ENCODE measurements around the gene TLCD3B.

TLCD3B gene

GRCh38 chr16:29988346-29989075, 42.6 kb downstream of the TLCD3B start:
- TF ChIP-seq, protein P1, sequence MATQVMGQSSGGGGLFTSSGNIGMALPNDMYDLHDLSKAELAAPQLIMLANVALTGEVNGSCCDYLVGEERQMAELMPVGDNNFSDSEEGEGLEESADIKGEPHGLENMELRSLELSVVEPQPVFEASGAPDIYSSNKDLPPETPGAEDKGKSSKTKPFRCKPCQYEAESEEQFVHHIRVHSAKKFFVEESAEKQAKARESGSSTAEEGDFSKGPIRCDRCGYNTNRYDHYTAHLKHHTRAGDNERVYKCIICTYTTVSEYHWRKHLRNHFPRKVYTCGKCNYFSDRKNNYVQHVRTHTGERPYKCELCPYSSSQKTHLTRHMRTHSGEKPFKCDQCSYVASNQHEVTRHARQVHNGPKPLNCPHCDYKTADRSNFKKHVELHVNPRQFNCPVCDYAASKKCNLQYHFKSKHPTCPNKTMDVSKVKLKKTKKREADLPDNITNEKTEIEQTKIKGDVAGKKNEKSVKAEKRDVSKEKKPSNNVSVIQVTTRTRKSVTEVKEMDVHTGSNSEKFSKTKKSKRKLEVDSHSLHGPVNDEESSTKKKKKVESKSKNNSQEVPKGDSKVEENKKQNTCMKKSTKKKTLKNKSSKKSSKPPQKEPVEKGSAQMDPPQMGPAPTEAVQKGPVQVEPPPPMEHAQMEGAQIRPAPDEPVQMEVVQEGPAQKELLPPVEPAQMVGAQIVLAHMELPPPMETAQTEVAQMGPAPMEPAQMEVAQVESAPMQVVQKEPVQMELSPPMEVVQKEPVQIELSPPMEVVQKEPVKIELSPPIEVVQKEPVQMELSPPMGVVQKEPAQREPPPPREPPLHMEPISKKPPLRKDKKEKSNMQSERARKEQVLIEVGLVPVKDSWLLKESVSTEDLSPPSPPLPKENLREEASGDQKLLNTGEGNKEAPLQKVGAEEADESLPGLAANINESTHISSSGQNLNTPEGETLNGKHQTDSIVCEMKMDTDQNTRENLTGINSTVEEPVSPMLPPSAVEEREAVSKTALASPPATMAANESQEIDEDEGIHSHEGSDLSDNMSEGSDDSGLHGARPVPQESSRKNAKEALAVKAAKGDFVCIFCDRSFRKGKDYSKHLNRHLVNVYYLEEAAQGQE (IDR thresholded peaks at IDR 0.05; ENCODE audit: insufficient replicate concordance, low read depth), result no peak
- no peak for TF ChIP-seq POLR2AphosphoS5 (IDR thresholded peaks at IDR 0.05; ENCODE audit: low read depth)
- no peak for TF ChIP-seq CTCF (IDR thresholded peaks at IDR 0.05; ENCODE audit: insufficient read depth, low read length)
- no peak overlapping the region for H3K4me3 ChIP-seq (replicated peaks; ENCODE audit: insufficient read depth, low read length)
- DNase-seq (ENCODE audit: low read depth in 1 of 2, low spot score in 1 of 2), result no peak
- H3K27me3 ChIP-seq (ENCODE audit: insufficient read depth, poor library complexity, severe bottlenecking), result no peaks in the 10 kb centered on the region
- no peak overlapping the region for H3K27ac ChIP-seq (replicated peaks)

- TF ChIP-seq GABPA (IDR thresholded peaks at IDR 0.05; ENCODE audit: low read depth) (no peak), POLR2AphosphoS5 (IDR thresholded peaks at IDR 0.05; ENCODE audit: low read depth) (no peak), CTCF (IDR thresholded peaks at IDR 0.05; ENCODE audit: insufficient read depth, low read length) (no peak), SPI1 (IDR thresholded peaks at IDR 0.05; ENCODE audit: borderline replicate concordance, low read depth) (no peak)
- TF ChIP-seq, protein P1 (IDR thresholded peaks at IDR 0.05; ENCODE audit: insufficient replicate concordance, low read depth), result no peak
- no peak overlapping the region for H3K4me3 ChIP-seq (replicated peaks; ENCODE audit: insufficient read depth, low read length)
- no peak for DNase-seq (ENCODE audit: low read depth in 1 of 2, low spot score in 1 of 2)
- H3K27me3 ChIP-seq (ENCODE audit: insufficient read depth, poor library complexity, severe bottlenecking), result no peaks in the 10 kb centered on the region
- no peak overlapping the region for H3K27ac ChIP-seq (replicated peaks)
Measured at GRCh38 chr16:29987371-29988085, 43.5 kb downstream of the TLCD3B start.

DNA sequence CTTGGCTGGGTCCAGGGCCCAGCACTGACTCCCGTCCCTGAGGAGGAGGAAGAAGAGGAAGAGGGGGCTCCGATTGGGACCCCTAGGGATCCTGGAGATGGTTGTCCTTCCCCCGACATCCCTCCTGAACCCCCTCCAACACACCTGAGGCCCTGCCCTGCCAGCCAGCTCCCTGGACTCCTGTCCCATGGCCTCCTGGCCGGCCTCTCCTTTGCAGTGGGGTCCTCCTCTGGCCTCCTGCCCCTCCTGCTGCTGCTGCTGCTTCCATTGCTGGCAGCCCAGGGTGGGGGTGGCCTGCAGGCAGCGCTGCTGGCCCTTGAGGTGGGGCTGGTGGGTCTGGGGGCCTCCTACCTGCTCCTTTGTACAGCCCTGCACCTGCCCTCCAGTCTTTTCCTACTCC, 44.1 kb downstream of the TLCD3B start:
- Histone ChIP-seq H3K27ac (replicated peaks) (no peak overlapping the region), H3K4me3 (replicated peaks; ENCODE audit: insufficient read depth, low read length) (no peak overlapping the region), H3K27me3 (ENCODE audit: insufficient read depth, poor library complexity, severe bottlenecking) (no peaks in the 10 kb centered on the region)
- DNase-seq (ENCODE audit: low read depth in 1 of 2, low spot score in 1 of 2), result no peak
- TF ChIP-seq GABPA (IDR thresholded peaks at IDR 0.05; ENCODE audit: low read depth), result no peak
- TF ChIP-seq CTCF (IDR thresholded peaks at IDR 0.05; ENCODE audit: insufficient read depth, low read length), result no peak
- TF ChIP-seq, protein P1 (IDR thresholded peaks at IDR 0.05; ENCODE audit: insufficient replicate concordance, low read depth), result no peak
- no peak for TF ChIP-seq POLR2AphosphoS5 (IDR thresholded peaks at IDR 0.05; ENCODE audit: low read depth)
- TF ChIP-seq SPI1 (IDR thresholded peaks at IDR 0.05; ENCODE audit: borderline replicate concordance, low read depth), result no peak

All from HL-60 (cell line).